Upper lobe of right lung (tissue), 1 donor: ENCODE measurements around the gene TUFT1. TPM values are rescaled to one million over a fixed set of nuclear protein-coding genes. Genes with fewer than 3 reads are reported as not detected.
"Not testable (repeated sequence)": the region's sequence is repeated elsewhere in the genome, so short reads cannot be mapped to it uniquely, and the experiment has no call there.

Experiments used
- ATAC-seq: fragments of 200-7000 bp; cut with Tn5 transposase; one replicate; pipeline ENCODE4 v1.9.1; 2020; ENCODE audit warnings: mild to moderate bottlenecking, moderate library complexity
- DNase-seq: peaks from one replicate; pipeline ENCODE4 v3.0.0-alpha.2; 2020
- H3K27ac ChIP-seq: fragments of 200-600 bp; one replicate; pipeline ENCODE4 v1.8.0; 2022
- H3K27me3 ChIP-seq: fragments of 200-600 bp; one replicate; pipeline ENCODE4 v1.8.0; 2022; ENCODE audit warnings: mild to moderate bottlenecking
- H3K36me3 ChIP-seq: fragments of 200-600 bp; one replicate; pipeline ENCODE4 v1.8.0; 2022
- H3K4me1 ChIP-seq: fragments of 200-600 bp; one replicate; pipeline ENCODE4 v1.8.0; 2022
- H3K4me3 ChIP-seq: fragments of 200-600 bp; one replicate; pipeline ENCODE4 v1.8.0; 2022; ENCODE audit warnings: mild to moderate bottlenecking
- H3K9me3 ChIP-seq: fragments of 200-600 bp; one replicate; pipeline ENCODE4 v1.8.0; 2022
- CTCF ChIP-seq: fragments of 200-600 bp; IDR thresholded peaks from one replicate; pipeline ENCODE4 v1.8.0; 2022; ENCODE audit warnings: antibody characterized with exemption
- intact Hi-C: fragments of 100-400 bp; cut with DNase I; formaldehyde crosslinking; loops from one replicate; pipeline ENCODE4 v1.11.0; 2022
- total RNA-seq: library from RNA; stranded (reverse); fragmentation: NEBNext Ultra II Directional; extraction: Animal tissue kit (Norgen Biotek cat#: 25700); gene quantifications from one replicate; pipeline ENCODE4 v1.2.1, GENCODE V29; 2021
- donor health status: DM: no; HTN: yes; CAD: no; lungs with severe emphysema.

The TUFT1 gene
- total RNA-seq, 1 donor from 2014 or later: 13.3 TPM

GRCh38 chr1:151518431-151518830, 21.7 kb upstream of the TUFT1 start:
- no peak for TF ChIP-seq CTCF
- Histone ChIP-seq H3K27ac (no peak overlapping the region), H3K4me3 (no peak overlapping the region), H3K27me3 (peaks cover 3% of the 10 kb centered on the region), H3K9me3 (no peaks in the 10 kb centered on the region), H3K4me1 (peaks cover 9% of the 10 kb centered on the region), H3K36me3 (peaks cover under 1% of the 10 kb centered on the region)
- DNase-seq (no peak), ATAC-seq (no peak)
- intact Hi-C loops: no loop called here

- DNase-seq (no peak), ATAC-seq (no peak)
- Histone ChIP-seq H3K4me3 (no peak overlapping the region), H3K36me3 (peaks cover 6% of the 10 kb centered on the region), H3K4me1 (peaks cover 9% of the 10 kb centered on the region), H3K9me3 (no peaks in the 10 kb centered on the region), H3K27me3 (peaks cover 3% of the 10 kb centered on the region), H3K27ac (no peak overlapping the region)
- intact Hi-C loops: no loop called here
- TF ChIP-seq CTCF: no peak
Observed at GRCh38 chr1:151518936-151519335, 21.2 kb upstream of the TUFT1 start.

- ATAC-seq: peak; percentile 72
- DNase-seq: no peak
- no peaks in the 10 kb centered on the region for H3K9me3 ChIP-seq
- peaks cover 3% of the 10 kb centered on the region for H3K27me3 ChIP-seq
- no peak overlapping the region for H3K4me3 ChIP-seq
- peaks cover 12% of the 10 kb centered on the region for H3K36me3 ChIP-seq
- intact Hi-C loops: no loop called here
- TF ChIP-seq CTCF: no peak
- peak overlapping the region; percentile 30 for H3K27ac ChIP-seq
- H3K4me1 ChIP-seq: peaks cover 9% of the 10 kb centered on the region
Observed at GRCh38 chr1:151519667-151520066, 20.4 kb upstream of the TUFT1 start.

- Histone ChIP-seq H3K4me1 (peaks cover 9% of the 10 kb centered on the region), H3K27me3 (peaks cover 3% of the 10 kb centered on the region), H3K27ac (peak overlapping the region; percentile 30), H3K4me3 (no peak overlapping the region), H3K9me3 (no peaks in the 10 kb centered on the region), H3K36me3 (peaks cover 14% of the 10 kb centered on the region)
- intact Hi-C loops: no loop called here
- ATAC-seq (peak; percentile 23), DNase-seq (no peak)
- no peak for TF ChIP-seq CTCF
Observed at GRCh38 chr1:151520359-151520758, 19.8 kb upstream of the TUFT1 start.

GRCh38 chr1:151522427-151522826, 17.7 kb upstream of the TUFT1 start:
- H3K27ac ChIP-seq, H3K9me3 ChIP-seq, H3K4me1 ChIP-seq, H3K4me3 ChIP-seq, H3K27me3 ChIP-seq, ATAC-seq, DNase-seq, intact Hi-C loops: not testable (repeated sequence)
- H3K36me3 ChIP-seq: peaks cover 16% of the 10 kb centered on the region

GRCh38 chr1:151523326-151523725, 16.8 kb upstream of the TUFT1 start:
- ATAC-seq: no peak
- Histone ChIP-seq H3K4me3 (no peak overlapping the region), H3K36me3 (peaks cover 16% of the 10 kb centered on the region), H3K27ac (no peak overlapping the region), H3K27me3 (peaks cover 3% of the 10 kb centered on the region), H3K4me1 (peaks cover 9% of the 10 kb centered on the region), H3K9me3 (no peaks in the 10 kb centered on the region)
- no peak for TF ChIP-seq CTCF
- intact Hi-C loops: no loop called here
- DNase-seq: no peak
